Neutrophil (primary cell): ENCODE data around the gene GPC5.

ENCODE experiments used
- H3K27ac ChIP-seq: fragments of 200-600 bp; sonication (generic); 2 replicates; pipeline ENCODE4 v1.5.1; 2016; ENCODE audit warnings: mild to moderate bottlenecking, moderate library complexity
- H3K27me3 ChIP-seq: fragments of 200-600 bp; sonication (generic); 2 replicates; pipeline ENCODE4 v1.6.0; 2016; ENCODE audit warnings: mild to moderate bottlenecking
- H3K36me3 ChIP-seq: fragments of 200-600 bp; sonication (generic); 2 replicates; pipeline ENCODE4 v1.5.1; 2017
- H3K4me1 ChIP-seq, 2 experiments: fragments of 200-600 bp in 1 of 2; sonication (generic) in 1 of 2; 1 replicate in 1 of 2; 2 replicates in 1 of 2; pipeline versions ENCODE4 v1.5.1 to v1.6.1; 2013 to 2016; ENCODE audit warnings: low read depth in 1 of 2, low read length in 1 of 2, mild to moderate bottlenecking in 1 of 2, moderate library complexity in 1 of 2; ENCODE audit not compliant: control insufficient read depth in 1 of 2, insufficient read depth in 1 of 2
- H3K4me3 ChIP-seq, 2 experiments: fragments of 200-600 bp in 1 of 2; sonication (generic) in 1 of 2; 1 replicate in 1 of 2; 2 replicates in 1 of 2; pipeline ENCODE4 v1.5.1; 2013 to 2016; ENCODE audit warnings: low read depth in 1 of 2, low read length in 1 of 2, mild to moderate bottlenecking in 1 of 2, moderate library complexity in 1 of 2
- H3K9me3 ChIP-seq: fragments of 200-600 bp; sonication (generic); 2 replicates; pipeline ENCODE4 v1.5.1; 2016
- CTCF ChIP-seq: fragments of 200-600 bp; sonication (generic); IDR thresholded peaks from 2 replicates; pipeline ENCODE4 v1.5.1; 2016; ENCODE audit warnings: antibody characterized with exemption

The GPC5 gene

GRCh38 chr13:91468301-91468700 is 69.9 kb downstream of the GPC5 start:
- Histone ChIP-seq H3K4me3 (no peak overlapping the region), H3K9me3 (no peaks in the 10 kb centered on the region), H3K27ac (no peak overlapping the region), H3K27me3 (no peaks in the 10 kb centered on the region), H3K4me1 (no peaks in the 10 kb centered on the region), H3K36me3 (no peaks in the 10 kb centered on the region)
- no peak for TF ChIP-seq CTCF

- no peaks in the 10 kb centered on the region for H3K27me3 ChIP-seq
- H3K4me3 ChIP-seq, result no peak overlapping the region
- TF ChIP-seq CTCF, result no peak
- H3K4me1 ChIP-seq, result no peaks in the 10 kb centered on the region
- no peaks in the 10 kb centered on the region for H3K9me3 ChIP-seq
- H3K27ac ChIP-seq, result no peak overlapping the region
- no peaks in the 10 kb centered on the region for H3K36me3 ChIP-seq
Measured at GRCh38 chr13:91470084-91470621, 71.7 kb downstream of the GPC5 start.

- Histone ChIP-seq H3K27ac (no peak overlapping the region), H3K9me3 (no peaks in the 10 kb centered on the region), H3K27me3 (no peaks in the 10 kb centered on the region), H3K4me3 (no peak overlapping the region), H3K4me1 (no peaks in the 10 kb centered on the region), H3K36me3 (no peaks in the 10 kb centered on the region)
- no peak for TF ChIP-seq CTCF
Measured at GRCh38 chr13:91470681-91471080, 72.3 kb downstream of the GPC5 start.

- no peaks in the 10 kb centered on the region for H3K27me3 ChIP-seq
- H3K36me3 ChIP-seq, result no peaks in the 10 kb centered on the region
- H3K9me3 ChIP-seq, result no peaks in the 10 kb centered on the region
- no peak for TF ChIP-seq CTCF
- H3K27ac ChIP-seq, result no peak overlapping the region
- no peak overlapping the region for H3K4me3 ChIP-seq
- H3K4me1 ChIP-seq, result no peaks in the 10 kb centered on the region
Measured at GRCh38 chr13:91482427-91482826, 84.0 kb downstream of the GPC5 start.

- Histone ChIP-seq H3K27ac (no peak overlapping the region), H3K4me3 (no peak overlapping the region), H3K36me3 (no peaks in the 10 kb centered on the region), H3K9me3 (no peaks in the 10 kb centered on the region), H3K27me3 (no peaks in the 10 kb centered on the region), H3K4me1 (no peaks in the 10 kb centered on the region)
- TF ChIP-seq CTCF, result no peak
Measured at GRCh38 chr13:91491980-91492379, 93.6 kb downstream of the GPC5 start.

- H3K4me1 ChIP-seq, result no peaks in the 10 kb centered on the region
- no peaks in the 10 kb centered on the region for H3K27me3 ChIP-seq
- H3K27ac ChIP-seq, result no peak overlapping the region
- H3K4me3 ChIP-seq, result no peak overlapping the region
- H3K36me3 ChIP-seq, result no peaks in the 10 kb centered on the region
- H3K9me3 ChIP-seq, result no peaks in the 10 kb centered on the region
- TF ChIP-seq CTCF, result no peak
Measured at GRCh38 chr13:91493442-91493841, 95.0 kb downstream of the GPC5 start.
